Measurements from ENCODE around the gene ALDOA.

Gene ALDOA

DNA sequence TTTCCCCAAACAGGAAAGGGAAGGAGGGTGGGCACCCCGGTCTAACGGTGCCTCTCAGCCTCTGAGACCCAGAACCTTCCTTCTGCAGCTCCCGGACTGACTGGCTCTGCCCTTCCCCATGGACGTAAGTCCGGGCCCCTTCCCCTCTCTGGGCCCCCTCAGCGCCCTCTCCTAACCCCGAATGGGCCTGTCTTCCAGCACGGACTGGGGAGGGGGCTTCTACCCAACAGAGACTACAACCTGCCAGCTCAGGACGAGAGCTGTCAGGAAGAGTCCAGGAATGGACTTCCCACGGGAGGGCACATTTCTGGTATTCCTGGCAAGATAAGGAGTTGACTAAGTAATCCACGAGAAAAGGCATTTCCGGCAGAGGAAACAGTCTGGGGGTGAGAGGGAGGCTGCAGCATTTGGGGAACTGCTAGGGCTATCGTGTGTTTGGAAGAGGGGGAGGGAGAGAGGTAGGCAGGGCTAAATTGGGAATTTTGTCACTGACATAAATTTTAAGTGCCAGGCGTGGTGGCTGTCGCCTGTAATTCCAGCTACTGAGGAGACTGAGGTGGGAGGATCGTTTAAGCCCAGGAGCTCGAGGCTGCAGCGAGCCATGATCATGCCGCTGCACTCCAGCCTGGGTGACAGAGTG lies 12.1 kb upstream of the ALDOA start:
- no peaks in the 10 kb centered on the region for H3K36me3 ChIP-seq
- DNase-seq, result no peak
- H3K9me3 ChIP-seq, result no peaks in the 10 kb centered on the region
- no peak for TF ChIP-seq CTCF (IDR thresholded peaks at IDR 0.05)
- intact Hi-C loops (cut with DNase I; ENCODE audit: low total_unique reads), result no loop called here
- no peaks in the 10 kb centered on the region for H3K27me3 ChIP-seq
- peak overlapping the region; percentile 70 to 92 for H3K4me3 ChIP-seq
- H3K4me1 ChIP-seq, result peaks cover 0 to 29% (median 14%) of the 10 kb centered on the region in 4 donors
- H3K27ac ChIP-seq, result peak overlapping the region; percentile 57 to 61

GRCh38 chr16:30054451-30054850 lies 11.1 kb upstream of the ALDOA start:
- no peak for TF ChIP-seq CTCF (IDR thresholded peaks at IDR 0.05)

DNA sequence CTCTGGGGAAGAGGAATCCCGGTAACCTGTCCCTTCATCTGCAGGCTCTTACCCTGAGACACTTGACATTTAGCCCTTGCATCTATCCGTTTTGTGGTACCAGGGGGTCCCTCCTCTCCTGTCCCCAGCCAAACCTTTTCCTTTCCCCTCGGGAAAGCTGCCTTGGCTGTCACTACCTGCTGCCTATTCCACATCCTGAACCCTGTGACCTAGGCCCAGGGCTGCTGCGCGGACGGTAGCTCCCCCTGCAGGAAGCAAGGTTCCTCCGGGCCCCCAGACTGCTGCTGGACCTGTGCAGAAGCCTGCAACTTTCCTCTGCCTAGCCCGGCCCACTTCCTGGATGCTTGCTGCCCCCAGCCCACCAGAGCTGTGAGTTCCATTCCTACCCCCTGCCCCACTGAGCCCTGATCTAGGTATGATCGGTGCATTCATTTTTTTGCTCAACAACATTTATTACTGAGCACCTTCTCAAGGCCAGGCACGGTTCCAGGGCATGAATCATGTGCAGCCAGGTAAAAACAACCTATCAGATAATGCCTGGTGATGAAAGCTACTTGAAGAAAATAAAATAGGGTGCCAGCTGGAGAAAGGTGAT lies 10.5 kb upstream of the ALDOA start:
- no peaks in the 10 kb centered on the region for H3K27me3 ChIP-seq
- intact Hi-C loops (cut with DNase I; ENCODE audit: low total_unique reads), result no loop called here
- H3K27ac ChIP-seq, result no peak overlapping the region
- no peaks in the 10 kb centered on the region for H3K9me3 ChIP-seq
- no peaks in the 10 kb centered on the region for H3K36me3 ChIP-seq
- TF ChIP-seq CTCF (IDR thresholded peaks at IDR 0.05), result peak in 1 of 2 experiments; percentile 6
- no peak for DNase-seq
- H3K4me1 ChIP-seq, result peaks cover 0 to 33% (median 14%) of the 10 kb centered on the region in 4 donors
- H3K4me3 ChIP-seq, result no peak overlapping the region

More at GRCh38 chr16:30054451-30054850, 11.1 kb upstream of the ALDOA start:
- Histone ChIP-seq H3K27me3 (no peaks in the 10 kb centered on the region), H3K9me3 (no peaks in the 10 kb centered on the region), H3K4me3 (no peak overlapping the region), H3K36me3 (no peaks in the 10 kb centered on the region), H3K4me1 (peaks cover 0 to 29% (median 14%) of the 10 kb centered on the region in 4 donors), H3K27ac (no peak overlapping the region)
- intact Hi-C loops (cut with DNase I; ENCODE audit: low total_unique reads), result no loop called here
- no peak for DNase-seq

GRCh38 chr16:30060346-30060745 lies 5.2 kb upstream of the ALDOA start:
- no peaks in the 10 kb centered on the region for H3K9me3 ChIP-seq
- H3K4me3 ChIP-seq, result no peak overlapping the region
- no peak for TF ChIP-seq CTCF (IDR thresholded peaks at IDR 0.05)
- no peak for DNase-seq
- intact Hi-C loops (cut with DNase I; ENCODE audit: low total_unique reads), result no loop called here
- H3K27me3 ChIP-seq, result no peaks in the 10 kb centered on the region
- no peaks in the 10 kb centered on the region for H3K36me3 ChIP-seq
- no peak overlapping the region for H3K27ac ChIP-seq
- peaks cover 0 to 27% (median 14%) of the 10 kb centered on the region in 4 donors for H3K4me1 ChIP-seq

DNA sequence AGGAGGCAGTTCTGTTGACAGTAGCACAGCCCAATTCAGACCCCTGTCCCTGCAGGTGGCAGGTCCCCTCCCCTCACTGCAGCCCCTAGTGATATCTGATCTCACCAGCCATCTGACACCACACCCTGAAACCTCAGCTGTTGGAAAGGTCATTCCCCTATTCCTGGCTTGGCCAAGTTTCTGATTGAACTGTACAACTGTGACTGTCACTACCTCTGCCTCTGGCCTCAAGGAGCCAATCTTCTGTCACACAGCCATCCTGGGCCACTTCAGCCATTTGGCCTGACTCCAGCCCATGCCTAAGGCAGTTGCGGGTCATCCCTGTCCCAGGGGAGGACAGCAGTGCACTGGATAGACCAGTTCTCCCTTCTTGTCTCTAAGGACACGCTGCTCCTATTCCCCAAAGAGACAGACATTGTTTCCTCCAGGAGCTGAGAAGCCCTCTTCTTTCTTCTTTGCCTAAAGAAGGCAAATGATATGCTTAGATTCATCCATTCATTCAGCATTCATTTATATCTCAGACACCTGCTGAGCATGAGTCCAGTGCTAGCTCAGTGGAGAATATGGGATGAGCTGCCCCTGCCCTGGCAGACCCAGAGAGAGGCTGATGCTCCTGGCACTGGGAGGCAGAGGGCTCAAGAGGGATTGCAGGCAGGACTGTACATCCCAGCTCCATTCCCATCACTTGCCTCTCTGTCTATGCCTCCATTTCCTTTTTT lies 4.6 kb upstream of the ALDOA start:
- DNase-seq, result no peak
- intact Hi-C loops (cut with DNase I; ENCODE audit: low total_unique reads), result no loop called here
- H3K4me1 ChIP-seq, result peaks cover 0 to 26% (median 14%) of the 10 kb centered on the region in 4 donors
- H3K27ac ChIP-seq, result no peak overlapping the region
- no peak for TF ChIP-seq CTCF (IDR thresholded peaks at IDR 0.05)
- no peaks in the 10 kb centered on the region for H3K9me3 ChIP-seq
- no peaks in the 10 kb centered on the region for H3K27me3 ChIP-seq
- no peaks in the 10 kb centered on the region for H3K36me3 ChIP-seq
- no peak overlapping the region for H3K4me3 ChIP-seq
